Measurements from ENCODE around the gene KLK4. TPM values are rescaled to one million over a fixed set of nuclear protein-coding genes. Genes with fewer than 3 reads are reported as not detected.

KLK4 gene
- total and polyA plus RNA-seq, 9 of the 15 experiments (the other 6 are each of a cell fraction or from before 2014, with no cell fraction given) = not detected

- TF ChIP-seq JUND (IDR thresholded peaks at IDR 0.05; ENCODE audit: borderline replicate concordance, low read depth, low read length) (0 out of 2 replicates have a peak, but pooled peaks have one; percentile 4), JUND (tag; IDR thresholded peaks at IDR 0.05; ENCODE audit: borderline replicate concordance, low read depth, low read length) (no peak), HCFC1 (IDR thresholded peaks at IDR 0.05; ENCODE audit: low read depth, low read length) (peak; percentile 47), MAX (CRISPR knock-in tag; IDR thresholded peaks at IDR 0.05) (peak; percentile 28; the same call in 1 of the 2 replicates), ZNF780A (CRISPR knock-in tag; IDR thresholded peaks at IDR 0.05) (no peak), ZNF407 (IDR thresholded peaks at IDR 0.05; ENCODE audit: low read depth) (no peak), MNT (conservative IDR thresholded peaks at IDR 0.05) (0 out of 4 replicates have a peak, but pooled peaks have one; percentile 25 to 35), GATAD2A (IDR thresholded peaks at IDR 0.05) (no peak), ZNF717 (CRISPR knock-in tag; IDR thresholded peaks at IDR 0.05) (no peak), ZNF76 (CRISPR knock-in tag; IDR thresholded peaks at IDR 0.05; ENCODE audit: borderline replicate concordance) (no peak), MAFK (IDR thresholded peaks at IDR 0.05; ENCODE audit: low read length) (peak; percentile 28; the same call in 1 of the 2 replicates), ZBTB7A (IDR thresholded peaks at IDR 0.05; ENCODE audit: borderline replicate concordance, control insufficient read depth, low read depth, low read length) (no peak), KHSRP (IDR thresholded peaks at IDR 0.05) (0 out of 2 replicates have a peak, but pooled peaks have one; percentile 28), ZBTB33 (CRISPR knock-in tag; IDR thresholded peaks at IDR 0.05) (peak; percentile 99), TFAP4 (CRISPR knock-in tag; IDR thresholded peaks at IDR 0.05; ENCODE audit: borderline replicate concordance) (peak; percentile 92)
Measured at GRCh38 chr19:50893047-50893736, 18.0 kb downstream of the KLK4 start (continued).

Data from K562 (cell line).